GM19240 (cell line): ENCODE results near the gene VRTN.

Source experiments
- DNase-seq: peaks from one replicate; pipeline ENCODE4 v3.0.0; 2011; ENCODE audit warnings: low spot score; ENCODE audit not compliant: insufficient read length

VRTN gene

GRCh38 chr14:74394549-74394948 lies 46.3 kb downstream of the VRTN start:
- no peak for DNase-seq

GRCh38 chr14:74395094-74395493 lies 46.8 kb downstream of the VRTN start:
- DNase-seq = no peak

GRCh38 chr14:74400031-74400685 lies 51.9 kb downstream of the VRTN start:
- no peak for DNase-seq

GRCh38 chr14:74400919-74401503 lies 52.7 kb downstream of the VRTN start:
- DNase-seq = no peak

- peak; percentile 84 for DNase-seq
These were observed 53.4 kb downstream of the VRTN start for GRCh38 chr14:74401504-74402241.

- no peak for DNase-seq
These were observed 54.4 kb downstream of the VRTN start for GRCh38 chr14:74402401-74403251.

GRCh38 chr14:74403619-74404417 lies 55.5 kb downstream of the VRTN start:
- no peak for DNase-seq

GRCh38 chr14:74404435-74404834 lies 56.2 kb downstream of the VRTN start:
- no peak for DNase-seq

- DNase-seq = no peak
These were observed 57.4 kb downstream of the VRTN start for GRCh38 chr14:74405663-74406062.

- no peak for DNase-seq
These were observed 58.9 kb downstream of the VRTN start for GRCh38 chr14:74407021-74407800.

- DNase-seq = no peak
These were observed 59.5 kb downstream of the VRTN start for GRCh38 chr14:74407801-74408154.

GRCh38 chr14:74408870-74409269 lies 60.6 kb downstream of the VRTN start:
- DNase-seq = no peak

- no peak for DNase-seq
These were observed 61.2 kb downstream of the VRTN start for GRCh38 chr14:74409441-74409840.
